Activated CD4-positive, alpha-beta memory T cell treated with anti-CD3 and anti-CD28 coated beads, Interleukin-2, amount 10 ng/mL, durations not matched to agents 7 days and 5 days (primary cell): ENCODE measurements around the gene SBNO1. TPM values are rescaled to one million over a fixed set of nuclear protein-coding genes. Genes with fewer than 3 reads are reported as not detected.
"Not testable (repeated sequence)": the region's sequence is repeated elsewhere in the genome, so short reads cannot be mapped to it uniquely, and the experiment has no call there.

ENCODE experiments used
- CTCF ChIA-PET: fragments of 350-600 bp; sonication (Branson Sonifier 250); formaldehyde crosslinking; loops from one replicate; lab custom pipeline; 2021; ENCODE audit warnings: antibody characterized with exemption, inconsistent platforms; lab: Charles Lee
- POLR2A ChIA-PET: fragments of 350-600 bp; sonication (Branson Sonifier 250); formaldehyde crosslinking; loops from one replicate; lab custom pipeline; 2021; ENCODE audit warnings: antibody characterized with exemption; lab: Charles Lee
- DNase-seq: peaks from one replicate; pipeline ENCODE4 v3.0.0-alpha.2; 2020
- H3K27ac Mint-ChIP-seq: one replicate; pipeline ENCODE4 v1.8.0; 2021; ENCODE audit warnings: mild to moderate bottlenecking, mixed read lengths
- H3K27me3 Mint-ChIP-seq: one replicate; pipeline ENCODE4 v1.8.0; 2021; ENCODE audit warnings: mixed read lengths
- H3K36me3 Mint-ChIP-seq: one replicate; pipeline ENCODE4 v1.8.0; 2021; ENCODE audit warnings: low read depth, mixed read lengths
- H3K4me1 Mint-ChIP-seq: one replicate; pipeline ENCODE4 v1.8.0; 2021; ENCODE audit warnings: mixed read lengths
- H3K4me3 Mint-ChIP-seq: one replicate; pipeline ENCODE4 v1.8.0; 2021; ENCODE audit warnings: mild to moderate bottlenecking, mixed read lengths
- H3K9me3 Mint-ChIP-seq: one replicate; pipeline ENCODE4 v1.8.0; 2021; ENCODE audit warnings: mixed read lengths
- total RNA-seq, 2 experiments: library from RNA; stranded (reverse); gene quantifications; one replicate each; pipeline ENCODE4 v1.2.3, GENCODE V29; 2021

Gene SBNO1
- total RNA-seq, 2 experiments from 2014 or later = 40.1 to 40.2 TPM

DNA sequence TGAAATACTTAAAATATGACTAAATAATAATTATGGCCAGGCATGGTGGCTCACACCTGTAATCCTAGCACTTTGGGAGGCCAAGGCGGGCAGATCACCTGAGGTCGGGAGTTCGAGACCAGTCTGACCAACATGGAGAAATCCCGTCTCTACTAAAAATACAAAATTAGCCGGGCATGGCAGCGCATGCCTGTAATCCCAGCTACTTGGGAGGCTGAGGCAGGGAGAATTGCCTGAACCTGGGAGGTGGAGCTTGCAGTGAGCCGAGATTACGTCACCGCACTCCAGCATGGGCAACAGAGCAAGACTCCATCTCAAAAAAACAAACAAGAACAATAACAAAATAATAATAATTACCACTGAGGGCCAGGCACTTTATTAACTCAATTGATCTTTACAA lies 20.9 kb upstream of the SBNO1 start:
- not testable (repeated sequence) for H3K9me3 Mint-ChIP-seq, H3K27me3 Mint-ChIP-seq, H3K4me3 Mint-ChIP-seq, H3K27ac Mint-ChIP-seq, DNase-seq
- CTCF ChIA-PET = interaction anchor here (0.6 to 4.7 kb wide), 6 partner anchors 19 to 1176 kb away, joined by 3 to 49 read pairs (median 4); partner anchors contain the start of genes MPHOSPH9, MTRFR and SBNO1
- POLR2A ChIA-PET = interaction anchor here (1.4 to 3.9 kb wide), 4 partner anchors 21 to 153 kb away, joined by 6 to 107 read pairs (median 32); partner anchors contain the start of genes MPHOSPH9, SBNO1 and SNRNP35
- peaks cover 37% of the 10 kb centered on the region for H3K4me1 Mint-ChIP-seq
- peaks cover 23% of the 10 kb centered on the region for H3K36me3 Mint-ChIP-seq

- Mint-ChIP-seq H3K36me3 (peaks cover 17% of the 10 kb centered on the region), H3K4me3 (peak overlapping the region; percentile 94), H3K27ac (peak overlapping the region; percentile 84), H3K4me1 (peaks cover 31% of the 10 kb centered on the region), H3K9me3 (no peaks in the 10 kb centered on the region), H3K27me3 (no peaks in the 10 kb centered on the region)
- ChIA-PET CTCF (interaction anchor here (1.1 to 4.7 kb wide), 5 partner anchors 19 to 152 kb away, joined by 3 to 49 read pairs (median 4); partner anchors contain the start of genes MPHOSPH9, MTRFR and SBNO1), POLR2A (interaction anchor here (1.3 to 3.9 kb wide), 7 partner anchors 10 to 152 kb away, joined by 5 to 107 read pairs (median 8); partner anchors contain the start of genes MPHOSPH9, RILPL2, SBNO1 and SNRNP35)
- no peak for DNase-seq
Observed at GRCh38 chr12:123384994-123385376, 20.3 kb upstream of the SBNO1 start.

DNA sequence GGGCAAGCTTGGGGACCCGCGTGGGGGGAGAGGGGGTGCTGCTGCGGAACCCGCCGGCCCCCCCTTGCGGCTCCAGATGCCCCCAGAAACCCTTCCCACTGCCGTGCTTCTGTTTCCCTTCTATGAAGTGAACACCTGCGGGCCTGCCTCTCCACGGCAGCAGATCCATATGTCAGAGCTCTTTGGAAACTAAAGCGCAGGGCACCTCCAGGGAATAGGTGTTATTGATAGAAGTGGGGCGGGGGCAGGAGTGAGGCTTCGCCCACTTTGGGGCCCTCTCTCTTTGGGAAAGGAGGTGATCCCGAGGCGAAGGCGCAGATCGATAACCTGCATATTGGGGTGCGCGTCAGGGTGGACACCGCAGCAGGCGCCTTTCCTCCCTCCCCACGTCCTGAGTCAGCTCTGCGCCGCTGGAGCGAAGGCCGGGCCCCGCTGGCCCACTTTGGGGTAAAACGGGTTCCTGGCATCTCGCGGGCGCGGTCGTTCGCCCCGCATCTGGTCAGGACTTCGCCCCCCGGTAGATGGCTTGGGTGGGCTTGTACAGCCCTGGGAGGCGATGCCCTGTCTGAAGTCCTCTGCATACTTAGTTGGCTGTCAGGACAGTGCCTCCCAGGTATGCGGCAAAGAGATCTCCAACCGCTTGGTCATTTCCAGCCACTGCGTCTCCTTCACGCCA lies 19.8 kb upstream of the SBNO1 start:
- Mint-ChIP-seq H3K36me3 (peaks cover 16% of the 10 kb centered on the region), H3K4me1 (peaks cover 29% of the 10 kb centered on the region)
- CTCF ChIA-PET = interaction anchor here (0.6 to 4.7 kb wide), 13 partner anchors 13 to 217 kb away, joined by 3 to 49 read pairs (median 3); partner anchors contain the start of genes MPHOSPH9, MTRFR, SBNO1 and SNRNP35

GRCh38 chr12:123382684-123383083 lies 18.0 kb upstream of the SBNO1 start:
- H3K27me3 Mint-ChIP-seq = no peaks in the 10 kb centered on the region
- no peak overlapping the region for H3K27ac Mint-ChIP-seq
- DNase-seq = no peak
- POLR2A ChIA-PET = interaction anchor here (1.4 to 3.9 kb wide), 6 partner anchors 9 to 77 kb away, joined by 3 to 107 read pairs (median 12); partner anchors contain the start of genes SBNO1 and SNRNP35
- peaks cover 22% of the 10 kb centered on the region for H3K4me1 Mint-ChIP-seq
- peak overlapping the region; percentile 47 for H3K4me3 Mint-ChIP-seq
- CTCF ChIA-PET = interaction anchor here (1.5 to 4.7 kb wide), 3 partner anchors 16 to 75 kb away, joined by 5 to 49 read pairs (median 12); partner anchors contain the start of genes SBNO1 and SNRNP35
- H3K9me3 Mint-ChIP-seq = no peaks in the 10 kb centered on the region
- peaks cover 8% of the 10 kb centered on the region for H3K36me3 Mint-ChIP-seq

More for the DNA sequence above, 19.8 kb upstream of the SBNO1 start:
- Mint-ChIP-seq H3K9me3 (no peaks in the 10 kb centered on the region), H3K27me3 (no peaks in the 10 kb centered on the region), H3K4me3 (peak overlapping the region; percentile 94), H3K27ac (peak overlapping the region; percentile 84)
- DNase-seq = peak; percentile 43
- POLR2A ChIA-PET = interaction anchor here (0.6 to 3.9 kb wide), 18 partner anchors 8 to 507 kb away, joined by 3 to 107 read pairs (median 6); partner anchors contain the start of genes DDX55, MPHOSPH9, MTRFR and RILPL2

DNA sequence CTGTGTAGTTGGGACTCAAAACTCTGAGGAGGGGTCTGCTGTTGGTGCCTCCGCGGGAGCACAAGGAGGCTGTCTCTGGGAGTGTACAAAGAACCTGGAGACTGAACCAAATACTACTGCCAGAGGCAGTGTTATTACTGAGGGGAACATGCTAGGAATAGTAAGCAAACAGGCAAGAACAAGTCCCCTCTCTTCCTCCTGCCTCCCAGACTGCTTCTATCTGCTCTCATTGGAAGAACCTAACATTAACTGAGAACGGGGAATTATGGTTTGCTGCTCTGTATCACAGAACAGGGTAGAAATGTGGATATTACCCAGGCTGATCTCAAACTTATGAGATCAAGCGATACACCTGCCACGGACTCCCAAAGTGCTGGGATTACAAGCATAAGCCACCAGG lies 14.7 kb upstream of the SBNO1 start:
- DNase-seq = no peak
- CTCF ChIA-PET = no interaction called here
- Mint-ChIP-seq H3K36me3 (no peaks in the 10 kb centered on the region), H3K9me3 (no peaks in the 10 kb centered on the region), H3K27me3 (no peaks in the 10 kb centered on the region), H3K4me1 (peaks cover 5% of the 10 kb centered on the region), H3K4me3 (no peak overlapping the region), H3K27ac (no peak overlapping the region)
- POLR2A ChIA-PET = interaction anchor here (2.1 kb wide), 1 partner anchor 14 kb away, joined by 7 read pairs; no protein-coding TSS in a partner anchor

DNA sequence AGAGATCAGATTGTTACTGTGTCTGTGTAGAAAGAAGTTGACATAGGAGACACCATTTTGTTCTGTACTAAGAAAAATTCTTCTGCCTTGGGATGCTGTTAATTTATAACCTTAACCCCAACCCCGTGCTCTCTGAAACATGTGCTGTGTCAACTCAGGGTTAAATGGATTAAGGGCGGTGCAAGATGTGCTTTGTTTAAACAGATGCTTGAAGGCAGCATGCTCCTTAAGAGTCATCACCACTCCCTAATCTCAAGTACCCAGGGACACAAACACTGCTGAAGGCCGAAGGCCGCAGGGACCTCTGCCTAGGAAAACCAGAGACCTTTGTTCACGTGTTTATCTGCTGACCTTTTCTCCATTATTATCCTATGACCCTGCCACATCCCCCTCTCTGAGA lies 7.8 kb upstream of the SBNO1 start:
- DNase-seq, H3K4me3 Mint-ChIP-seq, H3K27me3 Mint-ChIP-seq, H3K27ac Mint-ChIP-seq, CTCF ChIA-PET, H3K9me3 Mint-ChIP-seq, H3K4me1 Mint-ChIP-seq, H3K36me3 Mint-ChIP-seq, POLR2A ChIA-PET: not testable (repeated sequence)

DNA sequence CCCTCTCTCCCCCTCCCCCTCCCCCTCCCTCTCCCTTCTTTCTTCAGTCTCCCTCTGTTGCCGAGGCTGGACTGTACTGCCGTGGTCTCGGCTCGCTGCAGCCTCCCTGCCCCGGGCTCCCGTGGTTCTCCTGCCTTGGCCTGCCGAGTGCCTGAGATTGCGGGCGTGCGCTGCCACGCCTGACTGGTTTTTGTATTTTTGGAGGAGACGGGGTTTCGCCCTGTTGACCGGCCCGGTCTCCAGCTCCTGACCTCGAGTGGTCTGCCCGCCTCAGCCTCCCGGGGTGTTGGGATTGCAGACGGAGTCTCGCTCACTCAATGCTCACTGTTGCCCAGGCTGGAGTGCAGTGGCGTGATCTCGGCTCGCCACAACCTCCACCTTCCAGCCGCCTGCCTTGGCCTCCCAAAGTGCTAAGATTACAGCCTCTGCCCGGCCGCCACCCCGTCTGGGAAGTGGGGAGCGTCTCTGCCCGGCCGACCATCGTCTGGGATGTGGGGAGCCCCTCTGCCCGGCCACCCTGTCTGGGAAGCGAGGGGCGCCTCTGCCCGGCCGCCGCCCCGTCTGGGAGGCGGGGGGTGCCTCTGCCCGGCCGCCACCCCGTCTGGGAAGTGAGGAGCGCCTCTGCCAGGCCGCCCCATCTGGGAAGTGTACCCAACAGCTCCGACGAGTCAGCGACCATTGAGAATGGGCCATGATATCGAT lies 7.2 kb upstream of the SBNO1 start:
- CTCF ChIA-PET = interaction anchor here (0.9 kb wide), 1 partner anchor 12 kb away, joined by 3 read pairs; the partner anchor contains the start of gene KMT5A
- H3K4me1 Mint-ChIP-seq = not testable (repeated sequence)

DNA sequence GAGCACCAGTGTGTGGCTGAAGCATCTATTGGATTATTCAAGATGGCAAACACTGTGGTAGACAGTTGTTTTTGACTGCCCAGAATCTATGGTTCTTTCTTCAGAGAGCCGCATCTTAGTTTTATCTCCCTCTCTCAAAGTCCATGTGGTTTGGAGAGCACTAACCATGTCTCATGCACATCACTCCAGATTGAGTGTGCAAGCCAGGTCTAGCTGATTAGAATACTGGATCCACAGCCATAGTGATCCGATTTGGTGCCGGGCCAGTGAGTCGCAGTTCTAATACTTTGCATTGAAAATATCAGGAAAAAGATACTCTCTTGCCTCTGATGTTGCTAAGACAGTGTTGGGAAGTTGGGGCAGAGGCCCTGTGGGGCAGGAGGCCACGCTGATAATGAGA lies 4.6 kb upstream of the SBNO1 start:
- POLR2A ChIA-PET = no interaction called here
- CTCF ChIA-PET = interaction anchor here (1.0 kb wide), 1 partner anchor 215 kb away, joined by 4 read pairs; the partner anchor contains the start of gene TMED2
- peaks cover 6% of the 10 kb centered on the region for H3K4me1 Mint-ChIP-seq
- no peaks in the 10 kb centered on the region for H3K36me3 Mint-ChIP-seq
- no peak for DNase-seq
- H3K9me3 Mint-ChIP-seq = no peaks in the 10 kb centered on the region
- H3K27ac Mint-ChIP-seq = no peak overlapping the region
- no peak overlapping the region for H3K4me3 Mint-ChIP-seq
- no peaks in the 10 kb centered on the region for H3K27me3 Mint-ChIP-seq

More for the DNA sequence above, 7.2 kb upstream of the SBNO1 start:
- not testable (repeated sequence) for H3K36me3 Mint-ChIP-seq, H3K27ac Mint-ChIP-seq, H3K27me3 Mint-ChIP-seq, H3K9me3 Mint-ChIP-seq, DNase-seq, H3K4me3 Mint-ChIP-seq
- POLR2A ChIA-PET = interaction anchor here (1.5 kb wide), 1 partner anchor 12 kb away, joined by 3 read pairs; the partner anchor contains the start of gene KMT5A

GRCh38 chr12:123368431-123368830 lies 3.8 kb upstream of the SBNO1 start:
- CTCF ChIA-PET, H3K4me3 Mint-ChIP-seq, H3K27me3 Mint-ChIP-seq, H3K9me3 Mint-ChIP-seq, H3K36me3 Mint-ChIP-seq, H3K27ac Mint-ChIP-seq, DNase-seq, H3K4me1 Mint-ChIP-seq: not testable (repeated sequence)
- POLR2A ChIA-PET = interaction anchor here (2.2 kb wide), 1 partner anchor 16 kb away, joined by 8 read pairs; the partner anchor contains the start of gene KMT5A

DNA sequence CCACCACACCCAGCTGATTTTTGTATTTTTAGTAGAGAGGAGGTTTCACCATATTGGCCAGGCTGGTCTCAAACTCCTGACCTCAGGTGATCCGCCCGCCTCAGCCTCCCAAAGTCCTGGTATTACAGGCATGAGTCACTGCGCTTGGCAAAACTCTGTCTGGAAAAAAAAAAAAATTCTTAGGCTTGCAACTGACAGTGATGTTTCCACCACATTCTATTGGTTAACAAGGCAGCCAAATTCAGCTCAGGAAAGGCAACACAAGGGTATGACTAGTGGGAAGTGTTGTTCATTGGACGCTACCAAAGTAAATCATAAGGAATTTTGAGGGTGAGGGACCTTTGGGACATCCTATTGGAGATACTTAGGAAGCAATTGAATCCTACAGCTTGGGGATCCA lies 2.9 kb upstream of the SBNO1 start:
- ChIA-PET POLR2A (interaction anchor here (0.6 to 2.2 kb wide), 2 partner anchors 17 to 71 kb away, joined by 5 to 8 read pairs; partner anchors contain the start of gene KMT5A), CTCF (interaction anchor here (3.6 kb wide), 1 partner anchor 18 kb away, joined by 49 read pairs; the partner anchor contains the start of gene KMT5A)
- DNase-seq = no peak
- no peaks in the 10 kb centered on the region for H3K27me3 Mint-ChIP-seq
- H3K36me3 Mint-ChIP-seq = no peaks in the 10 kb centered on the region
- no peak overlapping the region for H3K4me3 Mint-ChIP-seq
- no peak overlapping the region for H3K27ac Mint-ChIP-seq
- H3K9me3 Mint-ChIP-seq = no peaks in the 10 kb centered on the region
- H3K4me1 Mint-ChIP-seq = peaks cover 15% of the 10 kb centered on the region

DNA sequence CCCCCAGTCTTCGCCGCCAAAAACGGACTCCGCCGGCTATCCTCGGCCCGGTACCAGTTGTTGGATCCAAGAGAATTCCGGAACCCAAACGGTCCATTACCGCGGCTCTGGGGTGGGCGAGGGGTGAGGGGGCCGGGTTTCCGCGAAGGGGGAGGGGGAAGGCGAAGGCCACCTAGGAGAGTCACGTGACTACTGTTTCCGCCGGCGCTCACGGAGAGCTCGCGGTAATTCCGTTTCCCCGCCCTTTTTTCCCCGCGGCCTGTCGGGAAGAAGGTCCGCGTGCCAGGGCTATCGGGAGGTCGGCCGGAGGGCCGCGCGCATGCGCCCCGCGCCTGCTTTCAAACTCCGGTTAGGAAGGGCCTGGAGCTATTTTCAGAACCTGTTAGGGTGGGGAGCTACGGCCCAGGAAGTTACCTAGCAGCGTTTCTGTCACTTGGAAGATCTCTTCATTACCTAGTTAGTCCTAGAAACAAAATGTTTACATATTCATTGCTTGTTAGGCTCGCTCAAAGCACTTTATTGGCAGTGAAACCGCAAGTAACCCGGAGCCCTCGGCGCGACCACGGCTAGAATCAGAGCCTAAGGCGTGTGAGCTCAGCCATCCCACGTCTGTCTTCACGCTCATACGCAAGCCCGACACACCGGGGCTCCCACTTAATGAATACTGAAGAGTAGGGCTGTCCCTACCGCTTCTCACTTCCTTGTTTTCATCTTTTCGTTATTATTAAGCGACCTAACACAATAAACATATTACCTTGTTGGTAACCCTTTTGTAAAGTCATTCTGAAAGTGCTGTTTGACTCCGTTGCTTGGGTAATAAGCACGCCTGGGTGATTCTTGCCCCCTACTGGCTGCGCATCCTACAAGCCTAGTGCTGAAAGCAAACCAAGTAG lies 624 bp upstream of the SBNO1 start:
- POLR2A ChIA-PET = interaction anchor here (0.6 to 4.4 kb wide), 40 partner anchors 10 to 865 kb away, joined by 3 to 107 read pairs (median 4); partner anchors contain the start of genes ATP6V0A2, DDX55, KMT5A and KNTC1
- Mint-ChIP-seq H3K27ac (peak overlapping the region; percentile 96), H3K9me3 (no peaks in the 10 kb centered on the region), H3K4me3 (peak overlapping the region; percentile 82), H3K27me3 (no peaks in the 10 kb centered on the region), H3K36me3 (no peaks in the 10 kb centered on the region), H3K4me1 (peaks cover 18% of the 10 kb centered on the region)
- peak; percentile 98 for DNase-seq
- CTCF ChIA-PET = interaction anchor here (0.5 to 3.6 kb wide), 29 partner anchors 10 to 349 kb away, joined by 3 to 49 read pairs (median 4); partner anchors contain the start of genes ATP6V0A2, KMT5A, MTRFR and RILPL2
